Frontal cortex (tissue), 4 donors: ENCODE measurements around the gene ATF2. TPM values are rescaled to one million over a fixed set of nuclear protein-coding genes. Genes with fewer than 3 reads are reported as not detected.
"Not testable (repeated sequence)": the region's sequence is repeated elsewhere in the genome, so short reads cannot be mapped to it uniquely, and the experiment has no call there.

Source experiments
- DNase-seq, 2 donors: peaks; one replicate each; pipeline ENCODE4 v3.0.0; 2012; ENCODE audit warnings: low spot score in 2 of 2
- FAIRE-seq: peaks from 2 replicates; lab custom pipeline; 2012; peaks lifted over from hg19 to GRCh38; lab: Jason Lieb, UNC
- total RNA-seq: library from RNA; depleted of rRNA; stranded (reverse); fragments of >200 nt; gene quantifications from one replicate; pipeline ENCODE4 v1.2.3, GENCODE V29; 2014
- donor health status: control.
- donor health status: control.
- donor health status: control.

The ATF2 gene
- total RNA-seq, 1 donor from 2014 or later, result 141 TPM

DNA sequence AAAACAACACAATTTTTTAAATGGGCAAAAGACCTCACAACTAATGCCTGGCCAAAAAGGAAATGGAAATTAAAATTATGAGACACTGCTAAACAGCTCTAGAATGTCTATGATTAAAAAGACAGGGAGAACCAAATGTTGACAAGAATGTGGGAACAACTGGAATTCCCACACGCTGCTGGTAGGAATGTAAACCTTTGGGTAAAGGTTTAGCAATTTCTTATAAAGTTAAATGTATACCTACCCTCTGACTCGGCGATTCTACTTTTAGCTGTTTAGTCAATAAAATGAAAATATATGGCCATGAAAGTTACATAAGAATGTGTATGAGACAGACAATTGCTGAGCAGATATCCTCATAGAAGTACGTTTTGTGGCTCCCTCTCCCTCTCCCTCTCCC, 60.9 kb downstream of the ATF2 start:
- FAIRE-seq (no peak), DNase-seq (no peak)

DNA sequence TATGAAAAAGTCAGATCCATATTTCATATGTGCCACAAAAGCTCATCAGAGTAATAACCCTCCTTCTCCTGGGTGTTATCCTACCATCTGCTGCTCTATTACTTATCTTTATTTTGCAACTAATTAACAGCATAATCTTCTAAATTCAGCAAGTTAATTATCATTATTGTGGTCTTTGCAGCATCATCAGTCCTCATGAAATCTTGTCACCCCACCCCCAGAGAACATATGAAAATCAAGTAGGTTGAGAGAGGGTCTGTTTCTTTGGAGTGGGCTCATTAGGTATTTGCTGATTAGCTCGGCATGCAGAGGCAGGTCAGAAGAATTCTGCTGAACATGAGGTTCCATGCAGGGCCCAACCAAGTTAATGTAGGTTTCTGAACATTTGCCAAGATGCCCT, 64.8 kb downstream of the ATF2 start:
- no peak for DNase-seq
- no peak for FAIRE-seq

- FAIRE-seq (no peak), DNase-seq (no peak)
These were observed 66.5 kb downstream of the ATF2 start for GRCh38 chr2:175101514-175101913.

DNA sequence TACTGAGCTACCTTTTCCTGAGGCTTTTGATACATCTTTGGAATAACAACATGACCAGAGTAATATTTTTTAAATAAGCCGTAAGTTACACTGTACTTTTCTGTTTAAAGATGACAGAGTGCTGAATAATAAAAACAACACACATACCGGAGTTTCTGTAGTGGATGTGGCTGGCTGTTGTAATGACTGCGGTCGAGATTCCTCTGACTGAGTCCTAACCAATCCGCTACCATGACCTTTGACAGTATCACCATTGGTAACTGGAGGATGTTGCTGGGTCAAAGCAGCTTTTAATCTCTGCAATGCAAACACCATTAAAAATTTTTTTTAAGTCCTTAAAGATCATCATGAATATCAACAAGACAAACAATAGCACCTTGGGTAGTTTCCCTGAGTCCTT, 70.7 kb downstream of the ATF2 start:
- DNase-seq (no peak), FAIRE-seq (no peak)

GRCh38 chr2:175084117-175084516, 83.9 kb downstream of the ATF2 start:
- FAIRE-seq, DNase-seq: not testable (repeated sequence)

GRCh38 chr2:175080479-175080878, 87.5 kb downstream of the ATF2 start:
- DNase-seq (no peak), FAIRE-seq (no peak)

GRCh38 chr2:175076272-175076671, 91.7 kb downstream of the ATF2 start:
- DNase-seq (no peak), FAIRE-seq (no peak)

GRCh38 chr2:175074478-175074877, 93.5 kb downstream of the ATF2 start:
- no peak for FAIRE-seq
- no peak for DNase-seq

DNA sequence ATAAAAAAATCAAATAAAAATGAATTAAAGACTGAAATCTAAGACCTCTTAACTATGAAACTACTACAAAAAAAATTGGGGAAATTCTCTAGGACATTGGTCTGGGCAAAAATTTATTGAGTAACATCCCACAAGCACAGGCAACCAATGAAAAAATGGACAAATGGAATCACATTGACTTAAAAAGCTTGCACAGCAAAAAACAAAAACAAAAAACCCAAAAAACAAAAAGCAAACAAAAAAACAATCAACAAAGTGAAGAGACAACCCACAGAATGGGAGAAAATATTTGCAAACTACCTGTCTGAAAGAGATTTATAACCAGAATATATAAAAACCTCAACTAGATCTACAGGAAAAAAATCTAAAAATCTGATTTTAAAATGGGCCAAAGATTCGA, 99.5 kb downstream of the ATF2 start:
- no peak for FAIRE-seq

DNA sequence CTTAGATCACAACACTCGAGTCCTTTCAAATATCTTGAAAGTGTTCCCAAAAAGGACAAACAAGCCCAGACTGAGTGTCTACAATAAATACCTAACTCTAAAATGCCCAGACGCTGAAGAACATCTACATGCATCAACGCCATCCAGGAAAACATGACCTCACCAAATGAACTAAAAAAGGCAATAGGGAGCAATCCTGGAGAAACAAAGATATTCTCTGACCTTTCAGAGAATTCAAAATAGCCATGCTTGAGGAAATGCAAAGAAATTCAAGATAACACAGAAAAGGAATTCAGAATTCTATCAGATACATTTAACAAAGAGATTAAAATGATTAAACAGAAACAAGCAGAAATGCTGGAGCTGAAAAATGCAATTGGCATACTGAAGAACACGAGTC, 101.6 kb downstream of the ATF2 start:
- DNase-seq (no peak), FAIRE-seq (no peak)

More for the DNA sequence above, 99.5 kb downstream of the ATF2 start:
- DNase-seq, result no peak

GRCh38 chr2:175064797-175065196, 103.2 kb downstream of the ATF2 start:
- FAIRE-seq, result no peak
- DNase-seq, result no peak

DNA sequence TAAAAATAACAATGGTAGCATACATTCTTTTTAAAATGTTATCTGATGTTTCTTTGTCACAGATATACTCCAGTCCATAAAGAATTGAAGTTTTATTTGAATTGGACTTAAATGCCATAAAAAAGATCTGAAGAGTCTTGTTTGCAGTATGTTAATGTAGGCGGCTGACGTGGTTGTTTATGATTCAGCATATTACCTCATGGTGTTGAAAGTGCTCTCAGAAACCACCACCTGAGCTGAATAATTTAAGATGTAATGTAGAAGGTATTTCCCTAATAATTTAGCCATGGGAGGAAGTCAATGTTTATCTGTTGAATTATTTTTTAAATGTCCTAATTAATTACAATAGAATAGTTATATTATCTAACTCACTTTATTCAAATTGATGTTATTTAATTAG, 104.3 kb downstream of the ATF2 start:
- DNase-seq (no peak), FAIRE-seq (no peak)

DNA sequence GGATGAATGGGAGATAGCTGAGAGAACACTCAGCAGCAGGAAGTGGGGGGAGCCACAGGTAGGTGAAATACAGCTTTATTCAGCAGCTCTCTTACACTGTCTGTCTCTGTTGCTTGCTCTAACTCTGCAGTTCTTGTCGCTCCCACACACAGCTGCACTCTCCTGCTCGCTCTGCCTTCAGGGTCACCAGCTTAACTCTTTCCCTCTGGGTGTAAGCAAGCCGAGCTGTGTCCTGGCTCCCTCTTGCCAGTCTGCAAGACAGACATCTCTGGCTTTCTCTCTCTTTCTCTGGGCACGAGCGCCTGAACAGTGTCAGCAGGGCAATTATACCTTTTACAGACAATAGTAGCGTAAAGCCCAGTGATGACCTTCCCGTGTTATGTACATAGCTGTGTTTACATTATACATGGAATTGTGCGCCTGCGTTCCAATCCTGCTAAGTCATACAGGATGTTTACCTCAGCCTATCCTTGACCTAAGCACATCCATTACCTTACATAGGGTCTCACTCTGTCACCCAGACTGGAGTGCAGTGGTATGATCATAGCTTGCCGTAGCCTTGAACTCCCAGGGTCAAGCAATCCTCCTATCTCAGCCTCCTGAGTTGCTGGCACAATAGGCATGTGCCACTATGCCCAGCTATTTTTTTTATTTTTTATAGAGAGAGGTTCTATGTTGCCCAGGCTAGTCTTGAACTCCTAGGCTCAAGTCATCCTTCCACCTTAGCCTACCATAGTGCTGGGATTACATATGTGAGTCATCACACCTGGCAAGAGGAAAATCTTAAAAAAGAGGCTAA, 105.0 kb downstream of the ATF2 start:
- DNase-seq (no peak), FAIRE-seq (no peak)

DNA sequence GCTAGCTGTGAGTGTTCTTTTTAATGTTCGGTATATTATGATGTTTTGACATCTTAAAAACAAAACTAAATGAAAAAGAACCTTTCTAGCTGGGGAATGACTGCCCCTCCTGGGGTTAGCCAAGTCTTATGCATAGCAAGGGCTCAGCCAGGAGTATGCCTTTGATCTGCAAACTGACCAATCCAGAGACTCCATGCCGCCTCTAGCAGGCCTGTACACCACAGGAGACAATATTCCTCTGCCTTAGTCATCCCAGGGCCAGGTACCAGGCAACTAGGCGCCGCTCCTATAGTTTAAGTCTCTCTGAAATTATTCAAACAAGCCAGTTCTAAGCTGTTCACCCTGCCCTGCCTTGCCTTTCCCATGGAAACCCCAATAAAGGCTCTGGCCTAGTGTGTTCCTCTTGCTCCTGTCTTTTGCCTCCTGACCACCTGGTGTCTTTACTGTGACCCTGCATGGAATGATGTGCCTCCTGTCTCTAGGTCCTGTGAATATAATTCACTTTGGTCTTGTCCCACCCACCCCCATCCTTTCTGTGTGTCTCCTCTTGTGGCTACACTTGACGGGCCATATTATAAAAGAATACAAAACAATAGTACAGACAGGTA, 110.8 kb downstream of the ATF2 start:
- no peak for FAIRE-seq
- no peak for DNase-seq

DNA sequence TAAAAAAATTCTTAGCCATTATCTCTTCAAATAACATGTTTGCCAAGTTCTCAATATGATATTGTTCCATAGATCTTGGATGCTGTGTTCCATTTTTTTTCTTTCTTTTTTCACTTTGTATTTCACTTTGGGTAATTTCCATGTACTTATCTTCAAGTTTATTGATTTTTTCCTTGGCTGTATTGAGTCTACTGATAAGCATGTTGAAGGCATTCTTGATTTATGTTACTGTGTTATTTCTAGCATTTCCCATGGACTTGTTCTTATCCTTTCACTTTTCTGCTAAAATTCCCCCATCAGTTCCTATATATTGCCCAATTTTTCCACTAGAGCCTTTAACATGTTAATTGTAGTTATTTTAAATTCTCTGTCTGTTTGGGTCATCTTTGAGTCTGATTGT, 112.0 kb downstream of the ATF2 start:
- no peak for FAIRE-seq
- no peak for DNase-seq

- FAIRE-seq (no peak), DNase-seq (no peak)
These were observed 113.7 kb downstream of the ATF2 start for GRCh38 chr2:175054340-175054739.

DNA sequence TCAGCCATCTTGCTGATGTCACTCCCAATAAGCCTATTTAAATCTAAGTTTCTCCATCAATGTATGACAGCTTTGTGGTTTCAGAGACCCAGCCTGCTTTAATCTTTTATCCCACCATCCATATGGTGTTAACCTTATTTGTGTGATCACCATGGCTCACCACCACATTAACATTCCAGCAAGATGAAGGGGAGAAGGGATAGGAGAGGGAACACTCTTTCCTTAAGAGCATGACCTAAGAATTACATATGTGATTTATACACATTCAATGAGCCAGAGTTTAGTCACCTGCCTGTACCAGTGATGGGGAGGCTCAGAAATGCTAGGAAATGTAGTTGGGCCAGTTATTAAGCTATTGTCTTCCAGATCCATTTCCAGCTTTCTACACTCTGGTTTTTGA, 118.3 kb downstream of the ATF2 start:
- FAIRE-seq (no peak), DNase-seq (no peak)

DNA sequence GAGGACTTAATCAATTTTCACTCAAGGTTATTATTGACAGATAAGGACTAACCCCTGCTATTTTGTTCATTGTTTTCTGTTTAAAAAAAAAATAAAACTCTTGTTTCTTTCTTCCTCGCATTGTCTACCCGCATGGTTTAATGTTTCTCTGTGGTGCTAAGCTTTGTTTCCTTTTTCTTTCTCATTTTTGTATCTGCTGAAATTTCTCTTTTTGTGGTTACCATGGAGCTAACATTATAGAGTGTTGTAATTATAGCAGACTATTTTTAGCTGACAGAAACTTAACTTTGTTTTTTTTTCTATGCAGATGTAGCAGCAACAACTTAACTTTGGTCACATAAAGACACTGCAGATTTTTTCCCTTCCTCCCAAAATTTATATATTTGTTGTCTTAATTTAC, 119.7 kb downstream of the ATF2 start:
- DNase-seq, result no peak
- FAIRE-seq, result no peak

- DNase-seq, result no peak
- no peak for FAIRE-seq
These were observed 128.5 kb downstream of the ATF2 start for GRCh38 chr2:175039490-175039889.

DNA sequence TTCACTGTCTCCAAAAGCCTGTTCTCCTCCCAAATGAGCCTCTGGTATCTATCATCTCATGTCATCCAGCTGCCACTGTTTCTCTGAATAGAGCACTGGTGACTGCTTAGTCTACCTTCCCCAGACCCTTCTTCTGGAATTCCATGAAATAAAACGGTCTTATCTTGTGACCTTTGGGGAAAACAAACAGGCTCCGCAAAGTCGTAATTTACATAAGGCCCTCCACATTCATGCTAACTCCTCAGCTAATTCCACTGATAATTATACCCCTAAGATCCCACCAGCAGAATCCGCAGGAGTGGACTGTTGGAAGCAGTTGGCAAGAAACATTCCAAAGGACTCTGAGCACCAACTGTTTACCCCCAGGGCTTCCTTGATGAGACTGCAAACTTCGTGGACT, 129.0 kb downstream of the ATF2 start:
- no peak for DNase-seq
- FAIRE-seq, result no peak

- FAIRE-seq, result no peak
- DNase-seq, result no peak
These were observed 130.1 kb downstream of the ATF2 start for GRCh38 chr2:175037941-175038340.

GRCh38 chr2:175036582-175037018, 131.4 kb downstream of the ATF2 start:
- DNase-seq (peak in 1 of 2 donors; percentile 11), FAIRE-seq (no peak)
